ENCODE data around the gene DNAH11.
"Not testable (repeated sequence)": the region's sequence is repeated elsewhere in the genome, so short reads cannot be mapped to it uniquely, and the experiment has no call there.

DNAH11 gene

DNA sequence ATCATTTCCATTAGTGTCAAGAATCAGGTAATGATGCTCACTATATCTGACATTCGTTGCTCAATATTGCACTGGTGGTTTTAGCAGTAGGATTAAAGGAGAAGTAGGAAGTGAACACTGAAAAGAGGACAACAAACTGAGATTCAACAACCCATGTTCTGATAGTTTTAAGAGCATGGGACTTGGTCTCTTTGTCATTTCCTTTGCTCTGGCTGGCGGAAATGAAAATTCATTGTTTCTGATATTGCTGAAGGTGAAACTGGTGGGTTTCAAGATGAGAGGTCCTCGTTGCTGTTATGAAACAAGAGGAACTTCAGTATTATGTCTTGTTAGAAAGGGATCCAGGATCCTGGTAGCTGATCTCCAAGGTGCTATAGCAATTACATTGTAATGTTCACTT, 129.0 kb downstream of the DNAH11 start:
- Histone ChIP-seq H3K9ac (no peak overlapping the region), H3K27me3 (no peaks in the 10 kb centered on the region), H3K36me3 (no peaks in the 10 kb centered on the region), H3K4me2 (peak overlapping the region in 1 of 11 experiments; percentile 1; a peak in 1 of 22 replicates), H3K9me3 (replicated peaks in 1 of 11) (no peaks in the 10 kb centered on the region), H3K27ac (no peak overlapping the region), H3K4me1 (peaks cover 0 to 7% (median 0%) of the 10 kb centered on the region in 10 experiments; a peak in 3 of 20 replicates), H3K4me3 (no peak overlapping the region), H4K20me1 (no peaks in the 10 kb centered on the region)
- no peak for TF ChIP-seq Cebpa-rat (IDR thresholded peaks at IDR 0.05)

DNA sequence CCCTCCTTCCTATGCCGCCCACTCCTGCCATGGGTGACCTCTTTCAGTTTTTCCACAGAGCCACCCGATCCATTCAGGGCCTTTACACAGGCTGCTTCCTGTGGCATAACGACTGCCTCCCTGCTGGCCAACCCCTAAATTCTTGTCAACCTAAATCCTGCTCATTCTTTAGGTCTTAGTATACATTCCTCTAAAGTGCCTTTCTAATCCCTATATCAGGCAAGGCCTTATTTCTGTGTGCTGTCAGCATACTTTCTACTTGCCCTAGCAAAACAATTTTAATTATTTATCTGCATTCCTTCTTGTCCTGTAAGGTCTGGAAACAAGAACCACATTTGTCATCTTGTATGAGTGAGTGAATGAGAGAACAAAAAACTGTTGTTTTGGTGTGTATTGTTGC, 132.4 kb downstream of the DNAH11 start:
- no peaks in the 10 kb centered on the region for H3K36me3 ChIP-seq
- peaks cover 4 to 17% (median 10%) of the 10 kb centered on the region in 11 experiments; a peak in 21 of 22 replicates for H3K9me3 ChIP-seq (replicated peaks in 1 of 11)
- no peak for TF ChIP-seq Cebpa-rat (IDR thresholded peaks at IDR 0.05)
- no peak overlapping the region for H3K4me3 ChIP-seq
- H3K4me2 ChIP-seq = no peak overlapping the region
- no peaks in the 10 kb centered on the region for H3K27me3 ChIP-seq
- no peak overlapping the region for H3K9ac ChIP-seq
- H4K20me1 ChIP-seq = no peaks in the 10 kb centered on the region
- no peak overlapping the region for H3K27ac ChIP-seq
- peaks cover 0 to 7% (median 0%) of the 10 kb centered on the region in 10 experiments; a peak in 3 of 20 replicates for H3K4me1 ChIP-seq

DNA sequence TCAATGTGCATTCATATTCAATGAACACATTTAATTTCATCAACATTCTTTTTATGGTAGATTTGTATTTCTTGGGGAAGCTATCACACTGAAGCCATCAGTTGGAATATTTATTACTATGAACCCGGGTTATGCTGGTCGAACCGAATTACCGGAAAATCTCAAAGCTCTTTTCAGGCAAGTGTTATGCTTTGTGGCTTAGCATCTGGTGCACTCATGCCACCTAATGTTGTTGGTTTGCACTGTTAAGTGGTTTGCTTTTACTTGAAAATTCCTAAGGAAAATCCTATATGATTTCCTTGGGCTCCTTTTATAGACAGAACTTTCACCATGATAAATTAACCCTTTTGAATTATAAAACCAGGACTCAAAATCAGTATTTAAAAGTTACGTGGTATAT, 147.9 kb downstream of the DNAH11 start:
- Histone ChIP-seq H3K27ac (no peak overlapping the region), H3K27me3 (no peaks in the 10 kb centered on the region), H3K9me3 (replicated peaks in 1 of 11) (peaks cover 0 to 3% (median 0%) of the 10 kb centered on the region in 11 experiments; a peak in 1 of 22 replicates), H3K4me3 (no peak overlapping the region), H4K20me1 (no peaks in the 10 kb centered on the region), H3K9ac (no peak overlapping the region), H3K4me1 (no peaks in the 10 kb centered on the region), H3K4me2 (no peak overlapping the region), H3K36me3 (no peaks in the 10 kb centered on the region)
- no peak for TF ChIP-seq Cebpa-rat (IDR thresholded peaks at IDR 0.05)

DNA sequence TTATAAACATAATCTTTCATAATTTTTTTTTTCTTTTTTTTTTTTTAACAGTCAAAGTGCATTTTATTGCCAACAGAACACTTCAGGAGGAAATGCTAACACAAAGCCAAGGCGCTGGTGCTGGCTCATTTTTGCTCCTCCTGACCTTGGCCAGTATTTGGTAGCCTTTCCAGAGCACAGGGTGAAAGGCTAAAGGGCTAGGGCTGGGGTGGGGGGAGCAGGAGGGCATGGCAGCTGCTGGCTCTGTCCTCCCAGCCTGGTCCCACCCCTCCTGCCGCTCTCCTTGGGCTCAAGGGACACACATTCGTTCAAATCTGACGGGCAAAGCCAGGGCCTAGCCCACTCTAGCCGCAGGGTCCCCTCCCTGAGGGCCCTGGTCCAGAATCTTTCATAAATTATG, 148.3 kb downstream of the DNAH11 start:
- H4K20me1 ChIP-seq; H3K27me3 ChIP-seq; H3K4me1 ChIP-seq; H3K9me3 ChIP-seq (replicated peaks in 1 of 11); H3K36me3 ChIP-seq; H3K4me2 ChIP-seq; H3K4me3 ChIP-seq; H3K27ac ChIP-seq; H3K9ac ChIP-seq: not testable (repeated sequence)

DNA sequence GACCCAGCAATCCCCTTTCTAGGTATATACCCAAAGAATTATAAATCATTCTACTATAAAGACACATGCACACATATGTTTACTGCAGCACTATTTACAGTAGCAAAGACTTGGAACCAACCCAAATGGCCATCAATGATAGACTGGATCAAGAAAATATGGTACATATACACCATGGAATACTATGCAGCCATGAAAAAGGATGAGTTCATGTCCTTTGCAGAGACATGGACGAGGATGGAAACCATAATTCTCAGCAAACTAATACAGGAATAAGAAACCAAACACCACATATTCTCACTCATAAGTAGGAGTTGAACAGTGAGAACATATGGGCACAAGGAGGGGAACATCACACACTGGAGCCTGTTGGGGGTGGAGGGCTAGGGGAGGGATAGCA, 157.7 kb downstream of the DNAH11 start:
- H3K4me2 ChIP-seq; H3K9me3 ChIP-seq (replicated peaks in 1 of 11); H3K4me1 ChIP-seq; H3K27ac ChIP-seq; H3K27me3 ChIP-seq; H4K20me1 ChIP-seq; H3K9ac ChIP-seq; H3K4me3 ChIP-seq; H3K36me3 ChIP-seq: not testable (repeated sequence)

DNA sequence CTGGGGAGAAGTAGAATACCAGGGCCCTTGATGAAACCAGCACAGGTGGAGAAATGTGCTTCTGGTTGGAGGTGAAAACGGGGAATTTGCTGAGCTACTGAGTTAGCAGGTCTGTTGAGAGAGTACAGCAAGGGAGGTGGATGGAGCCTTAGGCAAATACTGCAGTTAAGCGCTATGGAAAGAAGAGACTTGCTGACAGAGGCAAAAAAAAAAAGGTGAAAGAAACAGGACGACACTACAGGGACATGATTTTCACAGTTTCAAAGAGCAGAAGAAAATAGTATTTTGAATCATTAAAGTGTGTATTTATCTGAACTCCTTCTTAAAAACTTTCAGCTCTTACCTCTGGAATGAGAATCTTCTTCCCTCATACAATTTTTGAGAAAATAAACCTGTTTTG, 159.5 kb downstream of the DNAH11 start:
- no peak for TF ChIP-seq Cebpa-rat (IDR thresholded peaks at IDR 0.05)

DNA sequence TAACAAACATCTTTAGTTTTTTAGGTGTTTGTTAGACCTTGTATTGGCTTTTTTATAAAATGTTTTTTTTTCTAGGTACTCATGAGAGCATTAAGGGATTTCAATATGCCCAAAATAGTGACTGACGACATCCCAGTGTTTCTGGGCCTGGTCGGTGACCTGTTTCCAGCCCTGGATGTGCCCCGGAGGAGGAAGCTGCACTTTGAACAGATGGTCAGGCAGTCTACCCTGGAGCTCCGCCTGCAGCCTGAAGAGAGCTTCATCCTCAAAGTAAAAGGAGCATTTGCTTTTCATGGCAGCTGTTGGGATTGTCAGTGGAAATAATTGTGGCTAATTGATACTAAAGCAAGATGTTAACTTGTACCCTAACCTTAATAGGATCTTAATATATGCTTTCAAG, 161.5 kb downstream of the DNAH11 start:
- no peak for TF ChIP-seq Cebpa-rat (IDR thresholded peaks at IDR 0.05)
- no peaks in the 10 kb centered on the region for H3K36me3 ChIP-seq
- no peaks in the 10 kb centered on the region for H4K20me1 ChIP-seq
- H3K27me3 ChIP-seq = no peaks in the 10 kb centered on the region
- no peak overlapping the region for H3K4me3 ChIP-seq
- no peak overlapping the region for H3K4me2 ChIP-seq
- no peak overlapping the region for H3K27ac ChIP-seq
- H3K9ac ChIP-seq = no peak overlapping the region
- H3K9me3 ChIP-seq (replicated peaks in 1 of 11) = no peaks in the 10 kb centered on the region; a peak in 1 of 22 replicates
- no peaks in the 10 kb centered on the region for H3K4me1 ChIP-seq

More for the DNA sequence above, 159.5 kb downstream of the DNAH11 start:
- no peaks in the 10 kb centered on the region for H3K27me3 ChIP-seq
- no peak overlapping the region for H3K4me2 ChIP-seq
- H3K9ac ChIP-seq = no peak overlapping the region
- H4K20me1 ChIP-seq = no peaks in the 10 kb centered on the region
- H3K27ac ChIP-seq = no peak overlapping the region
- H3K4me3 ChIP-seq = no peak overlapping the region
- no peaks in the 10 kb centered on the region for H3K36me3 ChIP-seq
- H3K9me3 ChIP-seq (replicated peaks in 1 of 11) = no peaks in the 10 kb centered on the region; a peak in 1 of 22 replicates
- no peaks in the 10 kb centered on the region for H3K4me1 ChIP-seq

DNA sequence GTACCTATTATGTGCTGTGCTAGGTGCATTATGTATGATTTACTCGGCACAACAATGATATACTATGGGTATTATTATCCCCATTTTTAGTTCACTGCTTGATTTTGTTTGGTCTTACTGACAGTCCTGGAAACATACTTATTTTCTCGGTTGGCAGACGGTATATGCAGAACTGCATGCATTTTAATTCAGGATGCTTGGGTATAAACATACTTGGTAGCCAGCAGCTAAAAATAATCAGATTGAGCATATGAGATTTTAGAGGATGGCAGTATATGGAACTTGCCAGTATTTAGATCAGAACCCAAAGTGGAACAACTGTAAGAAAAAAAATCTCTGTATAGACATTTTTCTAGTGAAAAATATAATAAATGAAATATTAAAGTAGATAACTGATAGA, 163.3 kb downstream of the DNAH11 start:
- Histone ChIP-seq H3K9me3 (replicated peaks in 1 of 11) (no peaks in the 10 kb centered on the region; a peak in 1 of 22 replicates), H3K9ac (no peak overlapping the region), H3K27ac (no peak overlapping the region), H3K4me1 (no peaks in the 10 kb centered on the region), H3K4me2 (no peak overlapping the region), H3K36me3 (no peaks in the 10 kb centered on the region), H4K20me1 (no peaks in the 10 kb centered on the region), H3K27me3 (no peaks in the 10 kb centered on the region), H3K4me3 (no peak overlapping the region)
- TF ChIP-seq Cebpa-rat (IDR thresholded peaks at IDR 0.05) = no peak

DNA sequence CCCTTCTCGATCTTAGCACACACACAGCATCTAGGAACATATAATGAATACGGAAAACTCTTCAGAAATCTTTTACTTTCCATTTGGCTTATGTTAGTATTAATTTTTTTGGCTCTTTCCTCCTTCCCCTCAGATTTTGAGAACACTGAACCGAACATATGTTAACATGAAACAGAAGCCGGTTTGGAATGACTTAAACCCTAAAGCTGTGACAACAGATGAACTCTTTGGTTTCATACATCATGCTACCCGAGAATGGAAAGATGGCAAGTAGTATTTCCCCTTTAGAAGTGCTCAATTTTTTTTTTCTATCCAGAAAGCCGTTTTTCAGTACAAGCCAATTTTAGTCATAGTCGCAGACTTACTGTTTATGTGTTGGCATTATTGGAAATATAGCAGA, 164.7 kb downstream of the DNAH11 start:
- H3K9ac ChIP-seq = no peak overlapping the region
- no peaks in the 10 kb centered on the region; a peak in 1 of 22 replicates for H3K9me3 ChIP-seq (replicated peaks in 1 of 11)
- no peak overlapping the region for H3K4me2 ChIP-seq
- no peak overlapping the region for H3K4me3 ChIP-seq
- H4K20me1 ChIP-seq = no peaks in the 10 kb centered on the region
- no peaks in the 10 kb centered on the region for H3K27me3 ChIP-seq
- H3K4me1 ChIP-seq = no peaks in the 10 kb centered on the region
- no peaks in the 10 kb centered on the region for H3K36me3 ChIP-seq
- no peak overlapping the region for H3K27ac ChIP-seq
- TF ChIP-seq Cebpa-rat (IDR thresholded peaks at IDR 0.05) = no peak

DNA sequence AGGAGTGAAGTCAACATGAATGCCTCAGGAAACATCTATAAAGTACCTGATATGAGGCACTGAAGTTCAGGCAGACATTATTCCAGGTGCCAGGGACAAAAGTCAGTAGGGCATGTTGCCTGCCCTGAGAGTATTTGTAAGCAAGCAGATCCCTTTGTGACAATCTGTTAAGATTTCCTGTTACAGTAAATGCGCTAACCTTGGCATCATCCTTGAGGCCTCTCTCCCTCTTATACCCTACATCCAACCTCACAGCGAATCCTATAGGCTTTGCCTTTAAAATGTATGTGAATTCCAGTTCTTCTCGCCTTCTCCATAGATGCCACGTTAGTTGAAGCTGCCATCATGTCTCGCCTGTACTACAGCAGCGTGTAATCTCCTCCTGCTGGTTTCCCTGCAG, 165.3 kb downstream of the DNAH11 start:
- H3K9ac ChIP-seq = no peak overlapping the region
- no peaks in the 10 kb centered on the region for H3K36me3 ChIP-seq
- no peaks in the 10 kb centered on the region for H3K4me1 ChIP-seq
- no peaks in the 10 kb centered on the region for H3K27me3 ChIP-seq
- no peak overlapping the region for H3K4me2 ChIP-seq
- no peaks in the 10 kb centered on the region; a peak in 1 of 22 replicates for H3K9me3 ChIP-seq (replicated peaks in 1 of 11)
- no peak overlapping the region for H3K27ac ChIP-seq
- no peaks in the 10 kb centered on the region for H4K20me1 ChIP-seq
- no peak overlapping the region for H3K4me3 ChIP-seq
- no peak for TF ChIP-seq Cebpa-rat (IDR thresholded peaks at IDR 0.05)

DNA sequence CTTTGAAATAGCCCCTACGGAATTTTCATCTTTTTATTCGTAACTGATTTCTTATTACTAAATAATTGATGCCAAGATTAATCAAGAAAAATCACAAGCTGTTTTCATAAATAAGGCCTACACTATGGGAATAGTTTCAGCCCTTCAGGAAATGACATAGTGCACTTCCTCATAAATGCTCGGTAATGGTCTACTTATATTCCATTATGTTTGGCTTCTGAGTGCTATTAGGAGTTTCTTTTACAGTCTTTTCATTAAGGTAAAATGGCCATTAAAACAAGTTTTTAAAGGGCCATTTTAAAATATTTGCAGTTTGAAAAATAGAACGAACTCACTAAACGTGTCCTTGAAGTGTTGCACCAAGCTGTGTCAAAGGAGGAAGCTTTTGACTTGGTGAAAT, 174.5 kb downstream of the DNAH11 start:
- no peak overlapping the region for H3K9ac ChIP-seq
- no peak overlapping the region for H3K4me3 ChIP-seq
- no peaks in the 10 kb centered on the region for H3K9me3 ChIP-seq (replicated peaks in 1 of 11)
- no peaks in the 10 kb centered on the region for H3K36me3 ChIP-seq
- no peaks in the 10 kb centered on the region for H4K20me1 ChIP-seq
- no peaks in the 10 kb centered on the region for H3K27me3 ChIP-seq
- H3K4me2 ChIP-seq = no peak overlapping the region
- TF ChIP-seq Cebpa-rat (IDR thresholded peaks at IDR 0.05) = no peak
- no peak overlapping the region for H3K27ac ChIP-seq
- H3K4me1 ChIP-seq = no peaks in the 10 kb centered on the region
